ENCODE data around the gene TAS2R1.
"Not testable (repeated sequence)": the region's sequence is repeated elsewhere in the genome, so short reads cannot be mapped to it uniquely, and the experiment has no call there.

The TAS2R1 gene

GRCh38 chr5:9601055-9601739 lies 29.0 kb downstream of the TAS2R1 start:
- H3K4me1 ChIP-seq (ENCODE audit: control insufficient read depth, insufficient read depth, low read length) = no peaks in the 10 kb centered on the region
- no peaks in the 10 kb centered on the region for H3K9me3 ChIP-seq (replicated peaks; ENCODE audit: low read length)
- H3K36me3 ChIP-seq (ENCODE audit: insufficient read depth, low read length) = no peaks in the 10 kb centered on the region
- no peak overlapping the region for H3K4me2 ChIP-seq (ENCODE audit: low read length)
- H3K27me3 ChIP-seq (ENCODE audit: control insufficient read depth, insufficient read depth, low read length) = peaks cover 9% of the 10 kb centered on the region
- no peak overlapping the region for H3K9ac ChIP-seq (ENCODE audit: low read depth, low read length)
- no peak overlapping the region for H3K4me3 ChIP-seq (ENCODE audit: low read length)

DNA sequence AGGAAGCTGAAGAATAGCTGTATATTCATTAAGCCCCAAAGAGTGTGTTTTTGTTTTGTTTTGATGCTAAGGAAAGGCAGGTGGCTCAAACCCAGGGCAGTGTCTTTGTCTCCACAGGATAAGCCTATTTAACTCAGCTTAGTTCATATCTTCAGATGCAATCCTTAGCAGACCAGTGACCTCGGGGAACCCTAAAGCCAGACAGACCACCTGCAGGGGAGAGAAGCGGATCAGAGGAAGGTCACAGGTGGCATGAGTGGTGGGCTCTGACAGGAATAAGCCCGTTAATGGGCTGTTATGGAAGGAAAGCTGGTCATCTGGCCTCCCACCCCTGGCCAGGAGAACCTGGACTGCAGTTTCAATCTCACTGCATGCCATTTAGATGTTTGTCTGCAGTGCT lies 30.8 kb downstream of the TAS2R1 start:
- H3K9ac ChIP-seq (ENCODE audit: low read depth, low read length) = no peak overlapping the region
- H3K4me1 ChIP-seq (ENCODE audit: control insufficient read depth, insufficient read depth, low read length) = no peaks in the 10 kb centered on the region
- no peaks in the 10 kb centered on the region for H3K9me3 ChIP-seq (replicated peaks; ENCODE audit: low read length)
- peaks cover 12% of the 10 kb centered on the region for H3K27me3 ChIP-seq (ENCODE audit: control insufficient read depth, insufficient read depth, low read length)
- no peak overlapping the region for H3K4me2 ChIP-seq (ENCODE audit: low read length)
- no peak overlapping the region for H3K4me3 ChIP-seq (ENCODE audit: low read length)
- H3K36me3 ChIP-seq (ENCODE audit: insufficient read depth, low read length) = no peaks in the 10 kb centered on the region

DNA sequence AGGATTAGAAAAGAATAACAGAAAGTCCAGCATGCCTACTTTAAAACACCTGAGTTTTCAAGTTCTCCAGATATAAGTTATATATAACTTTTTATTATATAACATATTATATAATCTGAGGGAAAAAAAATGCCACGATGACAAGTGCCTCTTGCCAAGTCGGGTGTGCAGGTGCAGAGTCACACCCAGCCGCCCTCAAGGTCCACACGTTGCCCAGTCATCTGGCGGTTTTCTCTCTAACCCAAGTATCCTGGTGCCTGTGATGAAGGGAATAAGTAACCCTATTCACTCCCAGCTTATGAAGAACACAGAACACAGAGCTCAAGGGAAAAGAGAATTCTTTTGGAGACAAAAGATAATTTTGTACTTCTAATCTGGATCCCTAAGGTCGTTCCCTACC lies 31.8 kb downstream of the TAS2R1 start:
- peaks cover 12% of the 10 kb centered on the region for H3K27me3 ChIP-seq (ENCODE audit: control insufficient read depth, insufficient read depth, low read length)
- not testable (repeated sequence) for H3K4me3 ChIP-seq (ENCODE audit: low read length); H3K4me1 ChIP-seq (ENCODE audit: control insufficient read depth, insufficient read depth, low read length); H3K9me3 ChIP-seq (replicated peaks; ENCODE audit: low read length); H3K36me3 ChIP-seq (ENCODE audit: insufficient read depth, low read length); H3K4me2 ChIP-seq (ENCODE audit: low read length); H3K9ac ChIP-seq (ENCODE audit: low read depth, low read length)

- not testable (repeated sequence) for H3K4me2 ChIP-seq (ENCODE audit: low read length); H3K4me1 ChIP-seq (ENCODE audit: control insufficient read depth, insufficient read depth, low read length); H3K9me3 ChIP-seq (replicated peaks; ENCODE audit: low read length); H3K36me3 ChIP-seq (ENCODE audit: insufficient read depth, low read length); H3K4me3 ChIP-seq (ENCODE audit: low read length); H3K9ac ChIP-seq (ENCODE audit: low read depth, low read length)
- peaks cover 12% of the 10 kb centered on the region for H3K27me3 ChIP-seq (ENCODE audit: control insufficient read depth, insufficient read depth, low read length)
Observed at GRCh38 chr5:9597322-9597721, 32.8 kb downstream of the TAS2R1 start.

GRCh38 chr5:9596824-9597223 lies 33.3 kb downstream of the TAS2R1 start:
- H3K4me1 ChIP-seq (ENCODE audit: control insufficient read depth, insufficient read depth, low read length) = no peaks in the 10 kb centered on the region
- no peak overlapping the region for H3K4me3 ChIP-seq (ENCODE audit: low read length)
- H3K27me3 ChIP-seq (ENCODE audit: control insufficient read depth, insufficient read depth, low read length) = peaks cover 12% of the 10 kb centered on the region
- no peak overlapping the region for H3K4me2 ChIP-seq (ENCODE audit: low read length)
- no peaks in the 10 kb centered on the region for H3K9me3 ChIP-seq (replicated peaks; ENCODE audit: low read length)
- H3K9ac ChIP-seq (ENCODE audit: low read depth, low read length) = no peak overlapping the region
- H3K36me3 ChIP-seq (ENCODE audit: insufficient read depth, low read length) = no peaks in the 10 kb centered on the region

DNA sequence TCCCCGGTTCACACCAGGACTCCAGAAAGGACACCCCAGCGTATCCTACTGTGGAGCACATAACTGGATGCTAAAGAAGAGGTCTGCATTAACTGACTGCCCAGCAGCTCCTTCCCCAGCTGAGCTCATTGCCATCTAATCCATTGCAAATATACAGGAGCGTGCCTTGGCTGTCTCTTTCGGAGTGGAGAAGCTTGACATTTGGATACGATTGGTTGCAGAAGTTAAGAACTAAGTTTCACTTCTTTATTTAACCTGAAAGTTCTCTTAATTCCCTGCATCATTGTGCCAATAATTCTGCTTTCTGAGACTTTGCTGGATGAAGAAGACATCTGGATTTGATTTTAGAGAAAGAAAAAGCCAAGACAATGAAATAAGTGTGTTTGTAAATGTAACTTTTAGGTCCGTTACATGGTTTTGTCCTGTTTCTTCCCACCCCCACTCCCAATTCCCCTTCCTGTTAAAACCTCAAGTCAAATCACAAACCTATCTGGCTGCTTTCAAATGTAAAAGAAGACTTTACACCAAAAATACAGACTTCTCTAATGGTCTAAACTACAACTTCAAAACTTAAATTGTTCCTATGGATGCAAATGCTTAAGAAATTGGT lies 33.9 kb downstream of the TAS2R1 start:
- no peak overlapping the region for H3K9ac ChIP-seq (ENCODE audit: low read depth, low read length)
- H3K4me3 ChIP-seq (ENCODE audit: low read length) = no peak overlapping the region
- no peak overlapping the region for H3K4me2 ChIP-seq (ENCODE audit: low read length)
- H3K4me1 ChIP-seq (ENCODE audit: control insufficient read depth, insufficient read depth, low read length) = no peaks in the 10 kb centered on the region
- no peaks in the 10 kb centered on the region for H3K36me3 ChIP-seq (ENCODE audit: insufficient read depth, low read length)
- peaks cover 12% of the 10 kb centered on the region for H3K27me3 ChIP-seq (ENCODE audit: control insufficient read depth, insufficient read depth, low read length)
- H3K9me3 ChIP-seq (replicated peaks; ENCODE audit: low read length) = no peaks in the 10 kb centered on the region

GRCh38 chr5:9594913-9595312 lies 35.2 kb downstream of the TAS2R1 start:
- no peaks in the 10 kb centered on the region for H3K9me3 ChIP-seq (replicated peaks; ENCODE audit: low read length)
- H3K4me1 ChIP-seq (ENCODE audit: control insufficient read depth, insufficient read depth, low read length) = no peaks in the 10 kb centered on the region
- no peak overlapping the region for H3K4me2 ChIP-seq (ENCODE audit: low read length)
- H3K9ac ChIP-seq (ENCODE audit: low read depth, low read length) = no peak overlapping the region
- no peak overlapping the region for H3K4me3 ChIP-seq (ENCODE audit: low read length)
- H3K36me3 ChIP-seq (ENCODE audit: insufficient read depth, low read length) = no peaks in the 10 kb centered on the region
- peaks cover 12% of the 10 kb centered on the region for H3K27me3 ChIP-seq (ENCODE audit: control insufficient read depth, insufficient read depth, low read length)

DNA sequence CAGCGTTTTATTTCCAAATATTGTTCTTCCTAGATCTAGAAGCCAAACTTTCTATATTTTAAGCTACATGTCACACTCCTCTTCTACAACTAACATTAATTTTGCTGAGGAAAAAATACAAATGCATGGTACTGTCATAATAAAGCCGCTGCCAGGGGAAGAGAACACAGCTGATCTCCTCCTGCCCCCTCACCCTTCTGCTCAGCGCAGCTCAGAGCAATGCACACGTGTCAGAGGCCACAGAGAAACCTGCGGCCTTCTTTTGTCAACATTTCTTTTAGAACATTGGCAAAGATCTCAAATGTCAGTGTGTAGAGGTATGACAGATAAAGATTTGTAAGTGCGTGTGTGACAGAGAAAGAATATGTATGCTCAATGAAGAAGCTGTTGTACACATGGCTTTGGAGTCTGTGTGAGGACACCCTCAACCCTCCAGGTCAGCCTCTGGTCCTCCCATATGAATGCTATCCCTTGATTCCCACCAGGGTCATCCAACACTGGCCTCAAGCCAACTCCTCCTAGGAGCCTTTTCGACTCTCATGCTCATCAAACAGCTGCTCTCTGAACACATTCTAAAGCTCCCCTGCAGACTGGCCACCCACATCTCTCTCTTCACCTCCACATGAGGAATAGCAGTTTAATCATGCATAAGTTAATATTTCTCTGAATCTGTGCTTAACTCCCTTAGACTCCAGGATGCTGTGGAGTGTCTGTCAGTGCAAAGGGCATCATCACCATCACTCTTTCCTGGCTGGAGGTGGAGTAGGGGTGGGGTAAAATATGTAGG lies 40.9 kb downstream of the TAS2R1 start:
- Histone ChIP-seq H3K9ac (ENCODE audit: low read depth, low read length) (no peak overlapping the region), H3K27me3 (ENCODE audit: control insufficient read depth, insufficient read depth, low read length) (no peaks in the 10 kb centered on the region), H3K4me2 (ENCODE audit: low read length) (no peak overlapping the region), H3K4me1 (ENCODE audit: control insufficient read depth, insufficient read depth, low read length) (no peaks in the 10 kb centered on the region), H3K9me3 (replicated peaks; ENCODE audit: low read length) (no peaks in the 10 kb centered on the region), H3K4me3 (ENCODE audit: low read length) (no peak overlapping the region), H3K36me3 (ENCODE audit: insufficient read depth, low read length) (no peaks in the 10 kb centered on the region)

DNA sequence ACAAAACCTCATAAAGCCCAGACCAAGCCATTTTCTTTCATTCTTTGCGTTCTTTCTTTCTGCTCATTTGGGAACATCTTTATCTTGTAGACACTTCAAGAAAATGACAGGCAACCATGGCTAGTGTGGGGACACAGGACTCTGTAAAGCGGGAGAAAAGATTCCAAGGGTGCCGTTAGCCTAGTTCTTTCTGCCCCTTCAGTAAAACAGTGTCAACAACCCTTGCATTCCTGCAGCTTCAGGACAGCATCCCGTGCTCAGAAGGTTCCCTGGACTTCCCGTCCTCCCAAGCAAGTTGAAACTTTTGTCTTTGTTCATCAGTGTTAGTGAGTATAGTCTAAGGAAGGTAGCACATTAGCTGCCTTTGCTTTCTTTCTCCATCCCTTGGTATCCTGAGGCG lies 41.9 kb downstream of the TAS2R1 start:
- Histone ChIP-seq H3K9ac (ENCODE audit: low read depth, low read length) (no peak overlapping the region), H3K4me3 (ENCODE audit: low read length) (no peak overlapping the region), H3K36me3 (ENCODE audit: insufficient read depth, low read length) (no peaks in the 10 kb centered on the region), H3K4me1 (ENCODE audit: control insufficient read depth, insufficient read depth, low read length) (no peaks in the 10 kb centered on the region), H3K4me2 (ENCODE audit: low read length) (no peak overlapping the region), H3K27me3 (ENCODE audit: control insufficient read depth, insufficient read depth, low read length) (no peaks in the 10 kb centered on the region), H3K9me3 (replicated peaks; ENCODE audit: low read length) (no peaks in the 10 kb centered on the region)

DNA sequence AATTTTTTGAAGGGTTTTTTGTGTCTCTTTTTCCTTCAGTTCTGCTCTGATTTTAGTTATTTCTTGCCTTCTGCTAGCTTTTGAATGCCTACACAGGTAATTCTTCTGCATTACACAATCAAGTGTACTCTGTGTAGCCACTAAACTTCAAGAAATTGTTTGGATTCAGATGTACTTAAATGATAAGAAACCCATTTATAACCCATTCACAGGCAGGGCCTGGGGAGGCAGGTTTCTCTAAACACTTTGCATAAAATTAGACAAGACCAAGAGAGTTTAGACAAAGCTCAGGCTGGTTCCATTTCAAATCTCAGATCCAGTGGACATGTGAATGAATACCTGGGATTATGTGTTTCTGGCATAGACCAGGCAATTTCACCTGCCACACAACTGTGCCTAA lies 43.0 kb downstream of the TAS2R1 start:
- Histone ChIP-seq H3K4me3 (ENCODE audit: low read length) (no peak overlapping the region), H3K4me2 (ENCODE audit: low read length) (no peak overlapping the region), H3K4me1 (ENCODE audit: control insufficient read depth, insufficient read depth, low read length) (no peaks in the 10 kb centered on the region), H3K27me3 (ENCODE audit: control insufficient read depth, insufficient read depth, low read length) (no peaks in the 10 kb centered on the region), H3K9ac (ENCODE audit: low read depth, low read length) (no peak overlapping the region), H3K9me3 (replicated peaks; ENCODE audit: low read length) (no peaks in the 10 kb centered on the region), H3K36me3 (ENCODE audit: insufficient read depth, low read length) (no peaks in the 10 kb centered on the region)

DNA sequence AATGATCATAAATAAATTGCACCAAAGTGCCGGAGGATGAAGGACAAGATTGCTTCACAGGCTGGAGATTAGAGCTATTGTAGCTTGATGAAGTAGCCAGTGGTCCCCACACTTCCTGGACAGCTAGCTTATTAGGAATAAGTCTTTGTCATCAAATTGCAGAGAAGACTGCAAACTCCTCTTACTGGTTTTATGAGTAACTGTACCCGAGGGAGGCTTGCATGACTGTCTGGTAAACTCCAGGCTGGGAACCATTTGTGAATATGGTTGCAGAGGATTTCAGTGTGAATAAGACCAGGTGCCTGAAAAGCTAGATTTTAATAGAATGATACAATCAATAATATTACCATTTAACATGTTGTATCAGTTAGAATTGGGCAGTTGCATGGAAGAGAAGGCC lies 47.7 kb downstream of the TAS2R1 start:
- H3K9me3 ChIP-seq (replicated peaks; ENCODE audit: low read length) = no peaks in the 10 kb centered on the region
- no peaks in the 10 kb centered on the region for H3K27me3 ChIP-seq (ENCODE audit: control insufficient read depth, insufficient read depth, low read length)
- H3K4me2 ChIP-seq (ENCODE audit: low read length) = no peak overlapping the region
- no peak overlapping the region for H3K4me3 ChIP-seq (ENCODE audit: low read length)
- H3K36me3 ChIP-seq (ENCODE audit: insufficient read depth, low read length) = no peaks in the 10 kb centered on the region
- H3K9ac ChIP-seq (ENCODE audit: low read depth, low read length) = no peak overlapping the region
- no peaks in the 10 kb centered on the region for H3K4me1 ChIP-seq (ENCODE audit: control insufficient read depth, insufficient read depth, low read length)
